Esophagus muscularis mucosa (tissue), 4 donors: Measurements from ENCODE around the gene IGLL5.

ENCODE experiments used
- CTCF ChIP-seq, 3 experiments: fragments of 200-600 bp in 2 of 3; fragments of 450-650 bp in 1 of 3; sonication (generic) in 2 of 3; IDR thresholded peaks; one replicate each; pipeline ENCODE4 v1.5.1; 2017 to 2019; ENCODE audit warnings: antibody characterized with exemption in 3 of 3, mild to moderate bottlenecking in 2 of 3, moderate library complexity in 1 of 3
- EP300 ChIP-seq: sonication (generic); formaldehyde crosslinking; IDR thresholded peaks from one replicate; pipeline ENCODE4 v1.6.1; 2017; ENCODE audit warnings: antibody characterized with exemption
- POLR2A ChIP-seq: fragments of 450-650 bp; IDR thresholded peaks from one replicate; pipeline ENCODE4 v1.6.1; 2017; ENCODE audit warnings: antibody characterized with exemption, moderate library complexity, mild to moderate bottlenecking, low read depth
- POLR2AphosphoS5 ChIP-seq, 2 donors: sonication (generic); formaldehyde crosslinking; IDR thresholded peaks; one replicate each; pipeline ENCODE4 v1.6.1; 2017; ENCODE audit warnings: antibody characterized with exemption in 2 of 2

DNA sequence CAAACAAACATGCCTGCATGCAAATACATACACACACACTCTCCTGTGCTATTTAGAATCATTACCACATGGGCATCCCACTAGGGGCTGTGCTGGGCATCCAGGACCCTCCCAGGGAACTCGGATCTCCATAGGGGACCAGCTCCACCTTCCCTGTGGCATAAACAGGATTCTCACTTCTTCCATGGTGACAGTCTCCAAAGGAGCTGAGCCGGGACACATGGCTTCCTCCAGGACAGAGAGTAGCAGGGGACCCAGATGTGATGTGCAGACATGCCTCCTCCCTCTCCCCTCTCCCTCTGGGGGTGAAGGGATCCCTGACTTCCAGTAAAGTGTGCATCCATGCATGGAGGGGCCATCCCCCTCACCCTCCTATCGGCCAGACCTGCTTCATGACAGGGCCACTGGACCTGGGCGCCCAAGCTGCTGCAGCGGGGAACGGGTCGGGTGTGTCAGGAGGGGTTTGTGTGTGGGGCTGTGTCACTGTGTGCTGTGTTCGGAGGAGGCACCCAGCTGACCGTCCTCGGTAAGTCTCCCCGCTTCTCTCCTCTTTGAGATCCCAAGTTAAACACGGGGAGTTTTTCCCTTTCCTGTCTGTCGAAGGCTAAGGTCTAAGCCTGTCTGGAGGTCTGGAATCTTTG lies 33.4 kb downstream of the IGLL5 start:
- TF ChIP-seq POLR2A (no peak), CTCF (IDR thresholded peaks at IDR 0.05) (no peak), EP300 (no peak), POLR2AphosphoS5 (IDR thresholded peaks at IDR 0.05) (no peak)
